Measurements from ENCODE around the gene DOK5. TPM values are rescaled to one million over a fixed set of nuclear protein-coding genes. Genes with fewer than 3 reads are reported as not detected.

Gene DOK5
- total RNA-seq, 2 experiments from 2014 or later, result not detected

DNA sequence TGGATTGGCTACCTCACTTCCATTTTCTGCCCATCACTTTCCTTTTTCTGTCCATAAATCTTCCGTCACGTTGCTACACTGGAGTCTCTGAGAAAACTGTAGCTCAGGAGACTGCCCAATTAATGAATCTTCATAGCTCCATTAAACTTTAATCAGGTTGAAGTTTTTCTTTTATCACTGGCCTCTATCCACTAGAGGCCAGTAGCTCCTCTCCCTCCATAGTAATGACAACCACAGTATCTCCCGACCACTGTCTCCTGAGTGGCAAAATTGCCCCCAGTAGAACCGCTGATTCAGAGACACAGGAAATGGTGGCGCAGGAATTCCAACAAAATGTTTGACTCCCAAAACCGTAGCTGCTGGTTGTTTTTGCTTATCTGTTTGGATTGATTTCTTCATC is 18.4 kb upstream of the DOK5 start:
- ChIA-PET CTCF (ENCODE audit: unreplicated experiment) (no interaction called here), POLR2A (no interaction called here)
- no TSS peak for BruUV-seq (replicated peaks)
- no peak for TF ChIP-seq EZH2phosphoT487 (IDR thresholded peaks at IDR 0.05; ENCODE audit: borderline replicate concordance, low read depth, low read length)
- TF ChIP-seq, protein P1, sequence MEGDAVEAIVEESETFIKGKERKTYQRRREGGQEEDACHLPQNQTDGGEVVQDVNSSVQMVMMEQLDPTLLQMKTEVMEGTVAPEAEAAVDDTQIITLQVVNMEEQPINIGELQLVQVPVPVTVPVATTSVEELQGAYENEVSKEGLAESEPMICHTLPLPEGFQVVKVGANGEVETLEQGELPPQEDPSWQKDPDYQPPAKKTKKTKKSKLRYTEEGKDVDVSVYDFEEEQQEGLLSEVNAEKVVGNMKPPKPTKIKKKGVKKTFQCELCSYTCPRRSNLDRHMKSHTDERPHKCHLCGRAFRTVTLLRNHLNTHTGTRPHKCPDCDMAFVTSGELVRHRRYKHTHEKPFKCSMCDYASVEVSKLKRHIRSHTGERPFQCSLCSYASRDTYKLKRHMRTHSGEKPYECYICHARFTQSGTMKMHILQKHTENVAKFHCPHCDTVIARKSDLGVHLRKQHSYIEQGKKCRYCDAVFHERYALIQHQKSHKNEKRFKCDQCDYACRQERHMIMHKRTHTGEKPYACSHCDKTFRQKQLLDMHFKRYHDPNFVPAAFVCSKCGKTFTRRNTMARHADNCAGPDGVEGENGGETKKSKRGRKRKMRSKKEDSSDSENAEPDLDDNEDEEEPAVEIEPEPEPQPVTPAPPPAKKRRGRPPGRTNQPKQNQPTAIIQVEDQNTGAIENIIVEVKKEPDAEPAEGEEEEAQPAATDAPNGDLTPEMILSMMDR (conservative IDR thresholded peaks at IDR 0.05; ENCODE audit: low read length), result no peak
- H3K27ac ChIP-seq (ENCODE audit: low read depth, low read length, poor library complexity, severe bottlenecking), result no peak overlapping the region
- no peak overlapping the region for H2AFZ ChIP-seq (ENCODE audit: low read length)
- DNase-seq (ENCODE audit: low spot score), result no peak
- no peaks in the 10 kb centered on the region for H3K9me2 ChIP-seq (ENCODE audit: insufficient read depth, low read length)
- H3K79me2 ChIP-seq (ENCODE audit: insufficient read depth, low read depth, low read length), result no peaks in the 10 kb centered on the region
- intact Hi-C loops (cut with micrococcal nuclease; ENCODE audit: unreplicated experiment), result no loop called here
- no peaks in the 10 kb centered on the region for H3K36me3 ChIP-seq (ENCODE audit: insufficient read depth, low read length)
- no peak overlapping the region for H3K4me3 ChIP-seq (ENCODE audit: low read depth, low read length, poor library complexity, severe bottlenecking)
- no peak overlapping the region for H3K4me2 ChIP-seq (ENCODE audit: low read length)
- no peaks in the 10 kb centered on the region for H3K4me1 ChIP-seq (ENCODE audit: insufficient read depth, low read length, poor library complexity, severe bottlenecking)
- no peaks in the 10 kb centered on the region for H4K20me1 ChIP-seq (ENCODE audit: insufficient read depth, low read length)
- no peaks in the 10 kb centered on the region for H3K9me3 ChIP-seq (ENCODE audit: low read length)

- no peaks in the 10 kb centered on the region for H3K36me3 ChIP-seq (ENCODE audit: insufficient read depth, low read length)
Observed at GRCh38 chr20:54458219-54458618, 17.2 kb upstream of the DOK5 start.

GRCh38 chr20:54459279-54459678 is 16.1 kb upstream of the DOK5 start:
- H3K4me3 ChIP-seq (ENCODE audit: low read depth, low read length, poor library complexity, severe bottlenecking), result no peak overlapping the region
- intact Hi-C loops (cut with micrococcal nuclease; ENCODE audit: unreplicated experiment), result no loop called here

More at GRCh38 chr20:54458219-54458618, 17.2 kb upstream of the DOK5 start:
- Histone ChIP-seq H3K4me3 (ENCODE audit: low read depth, low read length, poor library complexity, severe bottlenecking) (no peak overlapping the region), H3K9me3 (ENCODE audit: low read length) (no peaks in the 10 kb centered on the region), H4K20me1 (ENCODE audit: insufficient read depth, low read length) (no peaks in the 10 kb centered on the region), H3K79me2 (ENCODE audit: insufficient read depth, low read depth, low read length) (no peaks in the 10 kb centered on the region), H2AFZ (ENCODE audit: low read length) (no peak overlapping the region), H3K4me1 (ENCODE audit: insufficient read depth, low read length, poor library complexity, severe bottlenecking) (no peaks in the 10 kb centered on the region), H3K27ac (ENCODE audit: low read depth, low read length, poor library complexity, severe bottlenecking) (no peak overlapping the region), H3K9me2 (ENCODE audit: insufficient read depth, low read length) (no peaks in the 10 kb centered on the region), H3K4me2 (ENCODE audit: low read length) (no peak overlapping the region)
- intact Hi-C loops (cut with micrococcal nuclease; ENCODE audit: unreplicated experiment), result no loop called here
- DNase-seq (ENCODE audit: low spot score), result no peak
- CTCF ChIA-PET (ENCODE audit: unreplicated experiment), result no interaction called here
- no TSS peak for BruUV-seq (replicated peaks)
- no peak for TF ChIP-seq EZH2phosphoT487 (IDR thresholded peaks at IDR 0.05; ENCODE audit: borderline replicate concordance, low read depth, low read length)
- TF ChIP-seq, protein P1 (conservative IDR thresholded peaks at IDR 0.05; ENCODE audit: low read length), result no peak
- POLR2A ChIA-PET, result no interaction called here

More at GRCh38 chr20:54459279-54459678, 16.1 kb upstream of the DOK5 start:
- no peaks in the 10 kb centered on the region for H3K9me2 ChIP-seq (ENCODE audit: insufficient read depth, low read length)
- ChIA-PET CTCF (ENCODE audit: unreplicated experiment) (no interaction called here), POLR2A (no interaction called here)
- H3K4me2 ChIP-seq (ENCODE audit: low read length), result no peak overlapping the region
- no peak overlapping the region for H2AFZ ChIP-seq (ENCODE audit: low read length)
- H3K36me3 ChIP-seq (ENCODE audit: insufficient read depth, low read length), result no peaks in the 10 kb centered on the region
- H3K4me1 ChIP-seq (ENCODE audit: insufficient read depth, low read length, poor library complexity, severe bottlenecking), result no peaks in the 10 kb centered on the region
- H3K9me3 ChIP-seq (ENCODE audit: low read length), result no peaks in the 10 kb centered on the region
- no peaks in the 10 kb centered on the region for H4K20me1 ChIP-seq (ENCODE audit: insufficient read depth, low read length)
- H3K79me2 ChIP-seq (ENCODE audit: insufficient read depth, low read depth, low read length), result no peaks in the 10 kb centered on the region
- no peak for DNase-seq (ENCODE audit: low spot score)
- BruUV-seq (replicated peaks), result no TSS peak
- no peak for TF ChIP-seq EZH2phosphoT487 (IDR thresholded peaks at IDR 0.05; ENCODE audit: borderline replicate concordance, low read depth, low read length)
- TF ChIP-seq, protein P1 (conservative IDR thresholded peaks at IDR 0.05; ENCODE audit: low read length), result no peak
- H3K27ac ChIP-seq (ENCODE audit: low read depth, low read length, poor library complexity, severe bottlenecking), result no peak overlapping the region

Data from OCI-LY7 (cell line).